ENCODE results near the gene MEIS2. TPM values are rescaled to one million over a fixed set of nuclear protein-coding genes. Genes with fewer than 3 reads are reported as not detected.

The MEIS2 gene
- total RNA-seq, 1 donor from 2014 or later, result 13.0 TPM

DNA sequence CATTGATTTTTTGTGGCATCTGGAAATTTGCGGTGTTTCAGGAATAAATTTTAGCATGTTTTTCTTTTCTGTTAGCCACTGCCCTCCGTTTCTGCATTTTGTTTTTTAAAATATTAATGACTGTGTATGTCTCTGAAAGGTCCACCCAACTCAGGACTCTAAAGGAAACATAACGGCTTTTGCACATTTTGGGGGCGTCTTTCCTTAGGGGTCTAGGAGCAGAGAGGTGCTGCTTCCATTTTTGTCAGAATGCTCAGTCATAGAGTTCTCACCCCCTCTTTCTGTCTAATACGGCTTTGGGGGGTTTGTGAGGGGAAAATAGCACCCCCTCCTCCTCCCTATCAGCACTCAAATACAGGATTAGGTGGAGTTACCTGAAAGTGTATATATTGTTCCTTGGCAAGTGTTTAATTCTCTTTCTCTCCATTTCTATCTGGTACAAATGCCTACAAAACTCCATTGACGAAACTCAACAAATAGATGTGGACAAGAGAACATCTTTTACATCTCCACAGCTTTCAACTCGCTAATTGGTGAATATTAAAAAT lies 219.4 kb downstream of the MEIS2 start:
- Mint-ChIP-seq H3K9me3 (ENCODE audit: unreplicated experiment) (no peaks in the 10 kb centered on the region), H3K27ac (ENCODE audit: unreplicated experiment) (peak overlapping the region; percentile 13), H3K27me3 (ENCODE audit: unreplicated experiment) (peaks cover 44% of the 10 kb centered on the region), H3K4me1 (ENCODE audit: unreplicated experiment) (peaks cover 44% of the 10 kb centered on the region), H3K4me3 (ENCODE audit: unreplicated experiment) (peak overlapping the region; percentile 76), H3K36me3 (ENCODE audit: low read depth, unreplicated experiment) (no peaks in the 10 kb centered on the region)
- TF ChIP-seq, protein P1, sequence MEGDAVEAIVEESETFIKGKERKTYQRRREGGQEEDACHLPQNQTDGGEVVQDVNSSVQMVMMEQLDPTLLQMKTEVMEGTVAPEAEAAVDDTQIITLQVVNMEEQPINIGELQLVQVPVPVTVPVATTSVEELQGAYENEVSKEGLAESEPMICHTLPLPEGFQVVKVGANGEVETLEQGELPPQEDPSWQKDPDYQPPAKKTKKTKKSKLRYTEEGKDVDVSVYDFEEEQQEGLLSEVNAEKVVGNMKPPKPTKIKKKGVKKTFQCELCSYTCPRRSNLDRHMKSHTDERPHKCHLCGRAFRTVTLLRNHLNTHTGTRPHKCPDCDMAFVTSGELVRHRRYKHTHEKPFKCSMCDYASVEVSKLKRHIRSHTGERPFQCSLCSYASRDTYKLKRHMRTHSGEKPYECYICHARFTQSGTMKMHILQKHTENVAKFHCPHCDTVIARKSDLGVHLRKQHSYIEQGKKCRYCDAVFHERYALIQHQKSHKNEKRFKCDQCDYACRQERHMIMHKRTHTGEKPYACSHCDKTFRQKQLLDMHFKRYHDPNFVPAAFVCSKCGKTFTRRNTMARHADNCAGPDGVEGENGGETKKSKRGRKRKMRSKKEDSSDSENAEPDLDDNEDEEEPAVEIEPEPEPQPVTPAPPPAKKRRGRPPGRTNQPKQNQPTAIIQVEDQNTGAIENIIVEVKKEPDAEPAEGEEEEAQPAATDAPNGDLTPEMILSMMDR (IDR thresholded peaks at IDR 0.05; ENCODE audit: unreplicated experiment), result no peak
- no peak for DNase-seq (ENCODE audit: low spot score)

DNA sequence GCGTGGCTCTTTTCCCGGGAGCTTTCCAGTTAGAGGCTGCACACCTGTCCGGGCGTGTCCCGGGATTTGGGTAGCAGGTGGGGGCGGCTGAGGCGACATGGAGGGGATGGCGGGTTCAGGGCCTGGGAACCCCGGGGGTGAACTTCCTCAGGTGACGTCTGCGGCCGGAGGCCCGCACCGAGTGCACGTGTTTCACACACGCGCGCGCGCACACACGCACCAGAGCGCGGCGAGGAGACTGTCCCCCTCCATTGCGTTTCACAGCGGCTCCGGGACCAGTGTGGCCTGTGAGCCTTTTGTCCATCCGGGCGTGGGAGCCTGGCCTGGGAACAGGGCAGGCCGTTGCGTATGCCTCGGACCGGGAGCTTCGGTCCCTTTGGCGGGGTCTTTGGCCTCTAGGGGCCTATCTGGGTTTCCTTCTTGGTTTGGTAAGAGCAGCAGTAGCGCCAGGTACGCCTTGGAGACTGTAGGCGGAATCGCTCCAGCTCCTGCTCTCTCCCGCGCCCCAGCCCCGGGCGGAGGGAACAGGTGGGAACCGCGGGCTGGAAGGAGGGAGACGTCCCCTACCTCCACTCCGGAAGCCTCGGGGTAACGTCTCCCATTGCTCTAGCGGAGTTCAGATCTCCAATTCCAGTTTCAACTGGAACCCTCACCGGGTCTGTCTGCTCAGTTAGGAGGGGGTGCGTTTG lies 220.0 kb downstream of the MEIS2 start:
- Mint-ChIP-seq H3K36me3 (ENCODE audit: low read depth, unreplicated experiment) (no peaks in the 10 kb centered on the region), H3K4me3 (ENCODE audit: unreplicated experiment) (peak overlapping the region; percentile 76), H3K9me3 (ENCODE audit: unreplicated experiment) (no peaks in the 10 kb centered on the region), H3K27me3 (ENCODE audit: unreplicated experiment) (peaks cover 39% of the 10 kb centered on the region), H3K27ac (ENCODE audit: unreplicated experiment) (peak overlapping the region; percentile 13), H3K4me1 (ENCODE audit: unreplicated experiment) (peaks cover 38% of the 10 kb centered on the region)
- TF ChIP-seq, protein P1 (IDR thresholded peaks at IDR 0.05; ENCODE audit: unreplicated experiment), result no peak
- DNase-seq (ENCODE audit: low spot score), result no peak

DNA sequence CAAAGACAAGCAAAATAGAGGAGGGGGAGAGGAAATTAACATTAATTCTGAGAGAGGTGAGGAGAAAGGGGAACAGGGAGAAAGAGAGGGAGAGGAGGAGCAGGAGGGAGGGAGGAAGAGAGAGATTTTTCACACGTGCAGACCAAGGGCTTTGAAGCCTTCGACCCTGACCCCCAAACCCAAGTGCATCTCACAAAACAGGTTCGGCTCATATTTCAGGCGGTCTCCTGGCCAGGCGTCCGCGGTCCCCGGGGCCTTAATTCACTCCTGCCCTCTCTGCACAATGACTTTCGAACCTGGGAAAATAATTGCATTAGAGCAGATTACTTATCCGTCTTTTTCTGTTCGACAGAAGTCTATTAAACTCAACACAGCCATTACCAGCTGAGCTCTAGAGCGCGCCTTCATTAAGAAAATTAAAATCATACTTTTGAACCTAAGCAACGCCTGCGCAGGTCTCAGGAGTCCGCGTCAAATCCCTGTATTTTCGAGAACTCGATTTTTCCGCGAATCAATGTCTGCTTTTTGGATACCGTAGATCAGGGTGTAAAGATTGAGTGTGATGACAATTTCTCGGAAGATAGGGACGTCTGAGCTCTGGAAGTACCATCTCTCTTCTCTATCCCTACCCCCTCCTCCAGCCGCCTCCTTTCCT lies 220.7 kb downstream of the MEIS2 start:
- no peak for DNase-seq (ENCODE audit: low spot score)
- TF ChIP-seq, protein P1 (IDR thresholded peaks at IDR 0.05; ENCODE audit: unreplicated experiment), result no peak
- peaks cover 32% of the 10 kb centered on the region for H3K4me1 Mint-ChIP-seq (ENCODE audit: unreplicated experiment)

DNA sequence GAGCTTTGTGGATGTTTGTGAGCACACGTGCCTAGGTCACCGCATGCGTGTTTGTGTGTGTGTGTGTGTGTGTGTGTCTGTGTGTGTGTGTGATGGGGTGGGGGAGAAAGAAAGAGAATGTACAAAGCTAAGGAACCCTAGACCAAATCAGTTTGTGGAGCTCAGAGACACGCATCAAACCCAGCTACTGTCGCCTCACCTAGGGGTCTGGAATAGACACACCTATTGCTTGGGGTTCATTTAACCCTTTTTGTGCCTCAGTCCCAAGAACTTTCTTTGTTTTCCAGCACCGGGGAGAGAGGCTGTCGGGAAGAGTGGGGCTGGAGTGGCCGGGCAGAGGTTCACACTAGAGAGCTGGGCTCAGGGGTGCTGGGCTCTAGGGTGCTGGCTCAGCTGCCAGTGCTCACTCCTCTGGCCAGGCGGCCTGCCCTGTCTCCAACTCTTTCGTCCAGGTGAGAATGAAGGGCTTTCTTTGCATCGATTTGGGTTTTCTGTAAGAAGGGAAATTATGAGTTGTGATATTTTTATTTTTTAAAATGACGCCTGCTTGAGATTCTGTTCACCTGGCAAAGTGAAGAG lies 221.6 kb downstream of the MEIS2 start:
- H3K27me3 Mint-ChIP-seq (ENCODE audit: unreplicated experiment), result peaks cover 32% of the 10 kb centered on the region

More for the DNA sequence above, 220.7 kb downstream of the MEIS2 start:
- H3K27me3 Mint-ChIP-seq (ENCODE audit: unreplicated experiment), result peaks cover 35% of the 10 kb centered on the region
- H3K27ac Mint-ChIP-seq (ENCODE audit: unreplicated experiment), result no peak overlapping the region
- no peaks in the 10 kb centered on the region for H3K9me3 Mint-ChIP-seq (ENCODE audit: unreplicated experiment)
- H3K4me3 Mint-ChIP-seq (ENCODE audit: unreplicated experiment), result no peak overlapping the region
- no peaks in the 10 kb centered on the region for H3K36me3 Mint-ChIP-seq (ENCODE audit: low read depth, unreplicated experiment)

More for the DNA sequence above, 221.6 kb downstream of the MEIS2 start:
- Mint-ChIP-seq H3K4me1 (ENCODE audit: unreplicated experiment) (peaks cover 28% of the 10 kb centered on the region), H3K36me3 (ENCODE audit: low read depth, unreplicated experiment) (no peaks in the 10 kb centered on the region), H3K9me3 (ENCODE audit: unreplicated experiment) (no peaks in the 10 kb centered on the region), H3K4me3 (ENCODE audit: unreplicated experiment) (peak overlapping the region; percentile 78), H3K27ac (ENCODE audit: unreplicated experiment) (no peak overlapping the region)
- DNase-seq (ENCODE audit: low spot score), result no peak
- TF ChIP-seq, protein P1 (IDR thresholded peaks at IDR 0.05; ENCODE audit: unreplicated experiment), result no peak
